Measurements from ENCODE around the gene ACTR1A. TPM values are rescaled to one million over a fixed set of nuclear protein-coding genes. Genes with fewer than 3 reads are reported as not detected.

Gene ACTR1A
- total RNA-seq, 1 experiment from 2014 or later: 128 TPM

DNA sequence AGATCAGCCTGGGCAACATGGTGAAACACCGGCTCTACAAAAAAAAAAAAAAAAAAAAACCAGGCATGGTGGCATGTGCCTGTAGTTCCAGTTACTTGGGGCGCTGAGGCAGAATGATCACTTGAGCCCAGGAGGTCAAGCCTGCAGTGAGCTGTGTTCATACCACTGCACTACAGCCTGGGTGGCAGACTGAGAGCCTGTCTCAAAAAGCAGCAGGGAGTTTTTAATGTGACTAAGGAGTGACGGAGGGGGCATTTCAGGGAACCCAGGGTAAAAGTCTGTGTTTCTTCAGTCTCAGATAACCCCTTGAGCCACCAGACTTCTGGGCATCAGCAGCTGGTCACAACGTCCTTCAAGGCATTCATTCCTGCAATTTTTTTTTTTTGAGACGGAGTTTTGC lies 49.0 kb downstream of the ACTR1A start:
- ChIA-PET CTCF (no interaction called here), POLR2A (ENCODE audit: low non-redundant PET) (interaction anchor here (0.6 kb wide), 1 partner anchor 8 kb away, joined by 7 read pairs; no protein-coding TSS in a partner anchor)
- BruUV-seq (replicated peaks): no TSS peak

DNA sequence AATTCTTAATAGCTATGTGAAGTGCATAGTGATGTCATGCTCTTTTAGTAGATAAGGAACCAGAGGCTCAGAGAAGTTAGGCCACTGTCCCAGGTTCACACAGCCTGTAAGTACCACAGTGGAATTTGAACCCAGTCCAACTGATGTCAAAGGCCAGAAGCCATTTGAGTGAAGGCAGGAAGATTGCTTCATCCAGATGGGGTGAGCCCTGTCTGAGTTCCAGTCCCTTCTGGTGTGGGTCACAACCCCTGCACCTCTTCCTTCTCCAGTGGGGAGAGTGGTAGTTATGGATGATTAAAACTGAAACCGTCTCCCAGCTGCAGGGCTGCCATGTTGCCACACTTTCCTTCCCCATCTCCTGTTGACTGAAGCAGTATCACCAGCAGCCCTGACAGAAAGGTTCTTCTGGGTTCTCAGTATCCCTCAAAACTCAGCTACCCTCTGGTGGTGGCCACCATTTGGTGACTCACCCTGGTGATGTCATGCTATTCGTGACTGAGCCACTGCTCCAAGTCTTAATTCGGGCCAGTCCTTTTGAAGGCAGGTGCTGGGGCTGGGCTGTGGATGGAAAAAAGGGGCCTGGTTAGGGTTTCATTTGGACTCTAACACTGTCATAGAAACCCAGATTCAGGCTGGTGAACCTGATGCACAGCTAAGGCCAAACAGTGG lies 49.7 kb downstream of the ACTR1A start:
- BruUV-seq (replicated peaks): no TSS peak
- TF ChIP-seq CTCF (conservative IDR thresholded peaks at IDR 0.05; ENCODE audit: low read depth, low read length) (no peak), EZH2 (IDR thresholded peaks at IDR 0.05; ENCODE audit: borderline replicate concordance, low read depth, low read length, poor library complexity, severe bottlenecking) (no peak)
- DNase-seq (ENCODE audit: low spot score): peak; percentile 53
- CTCF ChIA-PET: no interaction called here
- Histone ChIP-seq H3K4me1 (ENCODE audit: insufficient read depth, low read length, poor library complexity, severe bottlenecking) (peaks cover 6% of the 10 kb centered on the region), H3K36me3 (ENCODE audit: insufficient read depth, low read length, poor library complexity, severe bottlenecking) (peaks cover 15% of the 10 kb centered on the region), H3K9me3 (ENCODE audit: low read depth, low read length, poor library complexity, severe bottlenecking) (no peaks in the 10 kb centered on the region), H3K4me3 (ENCODE audit: low read depth, low read length, poor library complexity, severe bottlenecking) (no peak overlapping the region), H3K27ac (ENCODE audit: low read depth, low read length, poor library complexity, severe bottlenecking) (no peak overlapping the region), H3K27me3 (replicated peaks; ENCODE audit: insufficient read depth, low read depth, low read length, poor library complexity) (no peaks in the 10 kb centered on the region)
- intact Hi-C loops (cut with micrococcal nuclease; ENCODE audit: unreplicated experiment): no loop called here
- POLR2A ChIA-PET (ENCODE audit: low non-redundant PET): no interaction called here

More for the DNA sequence above, 49.0 kb downstream of the ACTR1A start:
- Histone ChIP-seq H3K9me3 (ENCODE audit: low read depth, low read length, poor library complexity, severe bottlenecking) (no peaks in the 10 kb centered on the region), H3K27ac (ENCODE audit: low read depth, low read length, poor library complexity, severe bottlenecking) (no peak overlapping the region), H3K4me3 (ENCODE audit: low read depth, low read length, poor library complexity, severe bottlenecking) (no peak overlapping the region), H3K36me3 (ENCODE audit: insufficient read depth, low read length, poor library complexity, severe bottlenecking) (peaks cover 15% of the 10 kb centered on the region), H3K27me3 (replicated peaks; ENCODE audit: insufficient read depth, low read depth, low read length, poor library complexity) (no peaks in the 10 kb centered on the region), H3K4me1 (ENCODE audit: insufficient read depth, low read length, poor library complexity, severe bottlenecking) (peaks cover 6% of the 10 kb centered on the region)
- TF ChIP-seq EZH2 (IDR thresholded peaks at IDR 0.05; ENCODE audit: borderline replicate concordance, low read depth, low read length, poor library complexity, severe bottlenecking) (no peak), CTCF (conservative IDR thresholded peaks at IDR 0.05; ENCODE audit: low read depth, low read length) (no peak)
- intact Hi-C loops (cut with micrococcal nuclease; ENCODE audit: unreplicated experiment): no loop called here
- DNase-seq (ENCODE audit: low spot score): no peak

GRCh38 chr10:102451105-102451969 lies 51.2 kb downstream of the ACTR1A start, which contains the start of gene C10orf95:
Gene C10orf95 (minus strand): TSS chr10:102451543. CDS start chr10:102451093, 450 bp downstream.
- Histone ChIP-seq H3K36me3 (ENCODE audit: insufficient read depth, low read length, poor library complexity, severe bottlenecking) (peaks cover 15% of the 10 kb centered on the region), H3K4me3 (ENCODE audit: low read depth, low read length, poor library complexity, severe bottlenecking) (peak within 1 kb of the TSS; percentile 89), H3K27me3 (replicated peaks; ENCODE audit: insufficient read depth, low read depth, low read length, poor library complexity) (no peaks in the 10 kb centered on the region), H3K4me1 (ENCODE audit: insufficient read depth, low read length, poor library complexity, severe bottlenecking) (peaks cover 6% of the 10 kb centered on the region), H3K9me3 (ENCODE audit: low read depth, low read length, poor library complexity, severe bottlenecking) (no peaks in the 10 kb centered on the region), H3K27ac (ENCODE audit: low read depth, low read length, poor library complexity, severe bottlenecking) (peak within 1 kb of the TSS; percentile 82)
- no TSS peak for BruUV-seq (replicated peaks)
- DNase-seq (ENCODE audit: low spot score): peak; percentile 39
- POLR2A ChIA-PET (ENCODE audit: low non-redundant PET): no interaction called here
- CTCF ChIA-PET: no interaction called here
- intact Hi-C loops (cut with micrococcal nuclease; ENCODE audit: unreplicated experiment): no loop called here
- TF ChIP-seq EZH2 (IDR thresholded peaks at IDR 0.05; ENCODE audit: borderline replicate concordance, low read depth, low read length, poor library complexity, severe bottlenecking) (no peak), CTCF (conservative IDR thresholded peaks at IDR 0.05; ENCODE audit: low read depth, low read length) (no peak)
